HepG2 (cell line): ENCODE measurements around the gene ZNF831. TPM values are rescaled to one million over a fixed set of nuclear protein-coding genes. Genes with fewer than 3 reads are reported as not detected.

Experiments used
- ATAC-seq: fragments of 200-7000 bp; cut with Tn5 transposase; 3 replicates; pipeline ENCODE4 v1.9.1; 2020; ENCODE audit warnings: mild to moderate bottlenecking, moderate library complexity
- BruUV-seq: library from RNA; stranded (reverse); fragments of 400-500 nt; replicated peaks from 2 replicates; lab custom pipeline; 2021; lab: Mats Ljungman, UMichigan
- CTCF ChIA-PET: fragments of 300-600 bp; formaldehyde crosslinking; extraction: SDS; loops from one replicate; lab custom pipeline; 2021; ENCODE audit warnings: low total read pairs, inconsistent platforms, low intra/inter-chr PET ratio; lab: Yijun Ruan, JAX
- POLR2A ChIA-PET: fragments of 350-600 bp; sonication (Branson Sonifier 250); formaldehyde crosslinking; loops from one replicate; lab custom pipeline; 2020; ENCODE audit warnings: antibody characterized with exemption, inconsistent platforms; lab: Yijun Ruan, JAX
- DNase-seq: peaks from one replicate; pipeline ENCODE4 v3.0.0-alpha.2; 2015; ENCODE audit warnings: low spot score
- FAIRE-seq: peaks from 3 replicates; lab custom pipeline; 2011; peaks lifted over from hg19 to GRCh38; lab: Jason Lieb, UNC
- H2AFZ ChIP-seq: one replicate; pipeline ENCODE4 v1.6.1; 2011; ENCODE audit warnings: low read length, inconsistent platforms
- H3K27ac ChIP-seq: fragments of 300-600 bp; 3 replicates; pipeline ENCODE4 v1.8.0; 2011; ENCODE audit warnings: mixed run types, mild to moderate bottlenecking, mixed read lengths, low read length, inconsistent platforms; ENCODE audit not compliant: insufficient read depth; ENCODE audit errors: extremely low read length
- H3K27me3 ChIP-seq, 2 experiments: fragments of 200-600 bp in 1 of 2; 2 replicates in 1 of 2; 3 replicates in 1 of 2; pipeline versions ENCODE4 v1.6.0 to v1.8.0; 2011; ENCODE audit warnings: low read length in 2 of 2, mild to moderate bottlenecking in 2 of 2, moderate library complexity in 2 of 2, inconsistent platforms in 1 of 2; ENCODE audit not compliant: insufficient read depth in 2 of 2, control insufficient read depth in 1 of 2
- H3K36me3 ChIP-seq, 2 experiments: fragments of 200-600 bp in 1 of 2; replicated peaks in 1 of 2; 2 replicates in 1 of 2; 3 replicates in 1 of 2; pipeline versions ENCODE4 v1.5.1 to v1.8.0; 2011; ENCODE audit warnings: low read length in 2 of 2, inconsistent platforms in 1 of 2; ENCODE audit not compliant: insufficient read depth in 2 of 2, control insufficient read depth in 1 of 2
- H3K4me1 ChIP-seq: 2 replicates; pipeline ENCODE4 v1.5.1; 2012; ENCODE audit warnings: low read length, inconsistent platforms; ENCODE audit not compliant: insufficient read depth
- H3K4me2 ChIP-seq: 2 replicates; pipeline ENCODE4 v1.6.0; 2011; ENCODE audit warnings: low read depth, low read length, inconsistent platforms
- H3K4me3 ChIP-seq, 3 experiments: fragments of 200-600 bp in 1 of 3; sonication (generic), shearing (Covaris generic) in 1 of 3; replicated peaks in 1 of 3; 2 replicates each; pipeline ENCODE4 v1.5.1; 2011 to 2016; ENCODE audit warnings: low read length in 3 of 3, inconsistent platforms in 2 of 3, low read depth in 2 of 3, mild to moderate bottlenecking in 2 of 3, control low read depth in 1 of 3, mixed read lengths in 1 of 3; ENCODE audit not compliant: insufficient read depth in 1 of 3
- H3K79me2 ChIP-seq: one replicate; pipeline ENCODE4 v1.6.1; 2011; ENCODE audit warnings: low read length, inconsistent platforms; ENCODE audit not compliant: insufficient read depth
- H3K9ac ChIP-seq: 2 replicates; pipeline ENCODE4 v1.6.0; 2011; ENCODE audit warnings: mild to moderate bottlenecking, low read depth, low read length, inconsistent platforms; ENCODE audit not compliant: insufficient read depth
- H3K9me3 ChIP-seq: 2 replicates; pipeline ENCODE4 v1.5.1; 2012; ENCODE audit warnings: mild to moderate bottlenecking, low read length
- H4K20me1 ChIP-seq: 2 replicates; pipeline ENCODE4 v1.6.0; 2011; ENCODE audit warnings: inconsistent platforms, mild to moderate bottlenecking, low read length, moderate library complexity; ENCODE audit not compliant: insufficient read depth
- CCAR2 ChIP-seq: fragments of 200-400 bp; formaldehyde crosslinking; optimal IDR thresholded peaks from 2 replicates; pipeline ENCODE3; 2018; ENCODE audit warnings: low read depth, mild to moderate bottlenecking, low read length, moderate library complexity
- ETS1 ChIP-seq: sonication (generic); formaldehyde crosslinking; IDR thresholded peaks from 2 replicates; pipeline ENCODE4 v1.4.0; 2020; ENCODE audit warnings: missing genetic modification reagents
- FOXO4 ChIP-seq: sonication (generic); formaldehyde crosslinking; conservative IDR thresholded peaks from 2 replicates; pipeline ENCODE4 v1.8.1; 2023; ENCODE audit warnings: missing genetic modification reagents
- HMG20B ChIP-seq: conservative IDR thresholded peaks from 2 replicates; pipeline ENCODE4 v1.6.1; 2016; ENCODE audit warnings: missing genetic modification reagents, missing compliant biosample characterization
- JDP2 ChIP-seq: sonication (generic); formaldehyde crosslinking; IDR thresholded peaks from 2 replicates; pipeline ENCODE4 v1.8.1; 2022; ENCODE audit warnings: missing genetic modification reagents, borderline replicate concordance
- KLF6 ChIP-seq: IDR thresholded peaks from 2 replicates; pipeline ENCODE4 v1.8.0; 2016; ENCODE audit warnings: missing biosample characterization, missing genetic modification reagents
- NFYB ChIP-seq: sonication (generic); formaldehyde crosslinking; IDR thresholded peaks from 2 replicates; pipeline ENCODE4 v1.4.0; 2020; ENCODE audit warnings: missing genetic modification reagents
- NR2F6 ChIP-seq, 2 experiments: IDR thresholded peaks; 2 replicates each; pipeline ENCODE4 v1.6.1; 2016; ENCODE audit warnings: antibody characterized with exemption in 1 of 2, mild to moderate bottlenecking in 1 of 2
- SIX4 ChIP-seq: sonication (generic); formaldehyde crosslinking; IDR thresholded peaks from 2 replicates; pipeline ENCODE4 v1.4.0; 2020; ENCODE audit warnings: missing genetic modification reagents
- ZBTB25 ChIP-seq: IDR thresholded peaks from 2 replicates; pipeline ENCODE4 v1.6.1; 2018; ENCODE audit warnings: missing genetic modification reagents
- ZBTB7B ChIP-seq: sonication (generic); formaldehyde crosslinking; IDR thresholded peaks from 2 replicates; pipeline ENCODE4 v1.4.0; 2020; ENCODE audit warnings: missing genetic modification reagents
- ZKSCAN5 ChIP-seq: sonication (generic); formaldehyde crosslinking; IDR thresholded peaks from 2 replicates; pipeline ENCODE4 v1.5.1; 2020; ENCODE audit warnings: mild to moderate bottlenecking, missing genetic modification reagents
- ZNF749 ChIP-seq: sonication (generic); formaldehyde crosslinking; IDR thresholded peaks from 2 replicates; pipeline ENCODE4 v1.8.0; 2022; ENCODE audit warnings: mild to moderate bottlenecking, missing genetic modification reagents, moderate library complexity, borderline replicate concordance
- ZNF75D ChIP-seq: sonication (generic); formaldehyde crosslinking; IDR thresholded peaks from 2 replicates; pipeline ENCODE4 v1.8.1; 2023; ENCODE audit warnings: missing genetic modification reagents, mild to moderate bottlenecking, borderline replicate concordance
- ZNF777 ChIP-seq: sonication (generic); formaldehyde crosslinking; IDR thresholded peaks from 2 replicates; pipeline ENCODE4 v1.4.0; 2020; ENCODE audit warnings: missing genetic modification reagents
- WGBS: methylation state at CpG from one replicate; pipeline ENCODE4 v1.1.6; 2017; ENCODE audit warnings: low lambda C conversion rate; 5-methylcytosine and 5-hydroxymethylcytosine counted together
- in situ Hi-C: cut with HindIII; loops from 2 replicates; pipeline ENCODE4 v1.10.0; 2017; ENCODE audit warnings: low pct_unique_long_range_greater_than_20kb; ENCODE audit not compliant: extremely low pct_ligation_motif_present
- intact Hi-C: fragments of 100-400 bp; cut with micrococcal nuclease; formaldehyde crosslinking; loops from one replicate; pipeline ENCODE4 v1.10.0; 2022; ENCODE audit not compliant: unreplicated experiment
- polyA plus RNA-seq, 8 experiments: library from polyadenylated mRNA; depleted of rRNA in 3 of 8; stranded (reverse) in 7 of 8; unstranded in 1 of 8; fragments of >200 nt; fragmentation: Illumina TruSeq in 4 of 8; extraction: Trizol in 4 of 8; gene quantifications; 2 replicates each; pipeline versions ENCODE4 v1.2.1 to v1.2.3, GENCODE V29; 2011 to 2016; ENCODE audit warnings: low read depth in 4 of 8, missing spikeins in 1 of 8, mixed read lengths in 1 of 8; ENCODE audit not compliant: insufficient read depth in 1 of 8
- total RNA-seq, 5 experiments: library from RNA; depleted of rRNA; stranded (reverse); fragments of >200 nt; fragmentation: Illumina TruSeq; extraction: Trizol; gene quantifications; 2 replicates each; pipeline ENCODE4 v1.2.3, GENCODE V29; 2016; ENCODE audit warnings: low read depth in 1 of 5
- TF ChIP-seq, protein P1 (sequence below): sonication (generic); formaldehyde crosslinking; IDR thresholded peaks from 2 replicates; pipeline ENCODE4 v1.4.0; 2020; ENCODE audit warnings: mild to moderate bottlenecking, low read depth, missing genetic modification reagents

ZNF831 gene
- total and polyA plus RNA-seq, 2 of the 13 experiments (the other 11 are each of a cell fraction or from before 2014, with no cell fraction given) = not detected

- 13% methylated on average over 4 of the region's 4 CpGs for WGBS
- BruUV-seq = no TSS peak
- no peaks in the 10 kb centered on the region for H3K79me2 ChIP-seq
- no peaks in the 10 kb centered on the region for H3K4me1 ChIP-seq
- no peak for FAIRE-seq
- ATAC-seq = no peak
- H3K36me3 ChIP-seq = no peaks in the 10 kb centered on the region
- H3K4me3 ChIP-seq = no peak overlapping the region
- no peak overlapping the region for H3K27ac ChIP-seq
- no peak overlapping the region for H3K4me2 ChIP-seq
- in situ Hi-C loops = no loop called here
- POLR2A ChIA-PET = no interaction called here
- no peak overlapping the region for H2AFZ ChIP-seq
- H3K9ac ChIP-seq = no peak overlapping the region
- no peaks in the 10 kb centered on the region for H4K20me1 ChIP-seq
- no peak for DNase-seq
- CTCF ChIA-PET = no interaction called here
- H3K27me3 ChIP-seq = peaks cover 1 to 56% of the 10 kb centered on the region in 2 experiments; a peak in 4 of 5 replicates
- intact Hi-C loops = no loop called here
- no peaks in the 10 kb centered on the region for H3K9me3 ChIP-seq
- TF ChIP-seq ZKSCAN5 (CRISPR knock-in tag) (no peak), ZBTB7B (CRISPR knock-in tag) (no peak), ZNF75D (CRISPR knock-in tag) (no peak), JDP2 (CRISPR knock-in tag) (no peak), ETS1 (CRISPR knock-in tag) (no peak), NFYB (CRISPR knock-in tag) (no peak), NR2F6 (IDR thresholded peaks at IDR 0.05) (no peak), NR2F6 (CRISPR knock-in tag; IDR thresholded peaks at IDR 0.05) (no peak), ZNF777 (CRISPR knock-in tag) (no peak), SIX4 (CRISPR knock-in tag) (no peak), CCAR2 (no peak), HMG20B (CRISPR knock-in tag) (no peak), FOXO4 (CRISPR knock-in tag) (no peak), ZBTB25 (CRISPR knock-in tag) (no peak), ZNF749 (no peak), KLF6 (CRISPR knock-in tag) (no peak)
- TF ChIP-seq, protein P1, sequence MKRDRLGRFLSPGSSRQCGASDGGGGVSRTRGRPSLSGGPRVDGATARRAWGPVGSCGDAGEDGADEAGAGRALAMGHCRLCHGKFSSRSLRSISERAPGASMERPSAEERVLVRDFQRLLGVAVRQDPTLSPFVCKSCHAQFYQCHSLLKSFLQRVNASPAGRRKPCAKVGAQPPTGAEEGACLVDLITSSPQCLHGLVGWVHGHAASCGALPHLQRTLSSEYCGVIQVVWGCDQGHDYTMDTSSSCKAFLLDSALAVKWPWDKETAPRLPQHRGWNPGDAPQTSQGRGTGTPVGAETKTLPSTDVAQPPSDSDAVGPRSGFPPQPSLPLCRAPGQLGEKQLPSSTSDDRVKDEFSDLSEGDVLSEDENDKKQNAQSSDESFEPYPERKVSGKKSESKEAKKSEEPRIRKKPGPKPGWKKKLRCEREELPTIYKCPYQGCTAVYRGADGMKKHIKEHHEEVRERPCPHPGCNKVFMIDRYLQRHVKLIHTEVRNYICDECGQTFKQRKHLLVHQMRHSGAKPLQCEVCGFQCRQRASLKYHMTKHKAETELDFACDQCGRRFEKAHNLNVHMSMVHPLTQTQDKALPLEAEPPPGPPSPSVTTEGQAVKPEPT (CRISPR knock-in tag) = no peak
Observed at GRCh38 chr20:59247731-59248684, 84.4 kb downstream of the ZNF831 start.
